Measurements from ENCODE around the gene RPL9.
"Not testable (repeated sequence)": the region's sequence is repeated elsewhere in the genome, so short reads cannot be mapped to it uniquely, and the experiment has no call there.

RPL9 gene

GRCh38 chr4:39425297-39425696 lies 33.4 kb downstream of the RPL9 start:
- not testable (repeated sequence) for DNase-seq (ENCODE audit: low read depth in 2 of 2)

GRCh38 chr4:39422247-39422646 lies 36.5 kb downstream of the RPL9 start:
- no peak for DNase-seq (ENCODE audit: low read depth in 2 of 2)

GRCh38 chr4:39415678-39416283 lies 42.9 kb downstream of the RPL9 start:
- DNase-seq (ENCODE audit: low read depth in 2 of 2) = no peak

GRCh38 chr4:39411561-39411960 lies 47.2 kb downstream of the RPL9 start:
- DNase-seq (ENCODE audit: low read depth in 2 of 2) = not testable (repeated sequence)

- no peak for DNase-seq (ENCODE audit: low read depth in 2 of 2)
Measured at GRCh38 chr4:39410415-39410814, 48.3 kb downstream of the RPL9 start.

- DNase-seq (ENCODE audit: low read depth in 2 of 2) = no peak
Measured at GRCh38 chr4:39407584-39407885, 51.2 kb downstream of the RPL9 start.

GRCh38 chr4:39406763-39407583 lies 51.7 kb downstream of the RPL9 start, which contains the start of gene KLB:
Gene KLB (plus strand): TSS chr4:39406930. CDS start chr4:39406950, 20 bp downstream.
- DNase-seq (ENCODE audit: low read depth in 2 of 2) = no peak

All from stimulated activated CD4-positive, alpha-beta T cell treated with anti-CD3 and anti-CD28 coated beads, Interleukin-12 subunit alpha, Interleukin-12 subunit beta, amount 100 ng/mL, for 24 hours (primary cell).